Esophagus muscularis mucosa (tissue), 3 donors: ENCODE data around the gene HYAL4.

ENCODE experiments used
- POLR2A ChIP-seq: fragments of 450-650 bp; IDR thresholded peaks from one replicate; pipeline ENCODE4 v1.6.1; 2017; ENCODE audit warnings: antibody characterized with exemption, moderate library complexity, mild to moderate bottlenecking, low read depth
- POLR2AphosphoS5 ChIP-seq, 2 donors: sonication (generic); formaldehyde crosslinking; IDR thresholded peaks; one replicate each; pipeline ENCODE4 v1.6.1; 2017; ENCODE audit warnings: antibody characterized with exemption in 2 of 2
- TF ChIP-seq, protein P1 (sequence below), 3 experiments: fragments of 200-600 bp in 2 of 3; fragments of 450-650 bp in 1 of 3; sonication (generic) in 2 of 3; IDR thresholded peaks; one replicate each; pipeline ENCODE4 v1.5.1; 2017 to 2019; ENCODE audit warnings: antibody characterized with exemption in 3 of 3, mild to moderate bottlenecking in 2 of 3, moderate library complexity in 1 of 3

DNA sequence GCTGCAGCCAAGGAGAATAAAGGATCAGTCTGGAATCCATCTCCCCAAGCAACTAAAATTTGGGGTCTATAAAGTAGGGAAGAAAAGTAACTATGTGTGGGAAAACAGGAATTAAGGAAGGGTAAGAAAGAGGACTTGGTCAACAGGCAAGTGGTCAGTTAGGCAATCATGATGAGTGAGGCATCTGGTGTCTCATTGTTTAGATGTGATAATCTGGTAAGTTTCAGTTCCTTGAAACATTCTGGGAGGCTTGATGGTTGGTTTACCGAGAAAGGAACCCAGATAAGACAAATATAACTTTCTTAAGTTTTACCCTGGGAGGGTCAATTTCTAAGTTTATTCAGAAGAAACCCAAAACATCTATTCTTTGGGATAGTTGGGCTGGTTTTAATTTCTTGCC, 22.3 kb downstream of the HYAL4 start:
- TF ChIP-seq POLR2A (no peak), POLR2AphosphoS5 (IDR thresholded peaks at IDR 0.05) (no peak)
- TF ChIP-seq, protein P1, sequence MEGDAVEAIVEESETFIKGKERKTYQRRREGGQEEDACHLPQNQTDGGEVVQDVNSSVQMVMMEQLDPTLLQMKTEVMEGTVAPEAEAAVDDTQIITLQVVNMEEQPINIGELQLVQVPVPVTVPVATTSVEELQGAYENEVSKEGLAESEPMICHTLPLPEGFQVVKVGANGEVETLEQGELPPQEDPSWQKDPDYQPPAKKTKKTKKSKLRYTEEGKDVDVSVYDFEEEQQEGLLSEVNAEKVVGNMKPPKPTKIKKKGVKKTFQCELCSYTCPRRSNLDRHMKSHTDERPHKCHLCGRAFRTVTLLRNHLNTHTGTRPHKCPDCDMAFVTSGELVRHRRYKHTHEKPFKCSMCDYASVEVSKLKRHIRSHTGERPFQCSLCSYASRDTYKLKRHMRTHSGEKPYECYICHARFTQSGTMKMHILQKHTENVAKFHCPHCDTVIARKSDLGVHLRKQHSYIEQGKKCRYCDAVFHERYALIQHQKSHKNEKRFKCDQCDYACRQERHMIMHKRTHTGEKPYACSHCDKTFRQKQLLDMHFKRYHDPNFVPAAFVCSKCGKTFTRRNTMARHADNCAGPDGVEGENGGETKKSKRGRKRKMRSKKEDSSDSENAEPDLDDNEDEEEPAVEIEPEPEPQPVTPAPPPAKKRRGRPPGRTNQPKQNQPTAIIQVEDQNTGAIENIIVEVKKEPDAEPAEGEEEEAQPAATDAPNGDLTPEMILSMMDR (IDR thresholded peaks at IDR 0.05), result no peak
